Measurements from ENCODE around the gene NEXN. TPM values are rescaled to one million over a fixed set of nuclear protein-coding genes. Genes with fewer than 3 reads are reported as not detected.
"Not testable (repeated sequence)": the region's sequence is repeated elsewhere in the genome, so short reads cannot be mapped to it uniquely, and the experiment has no call there.

NEXN gene
- polyA plus RNA-seq, 12 donors, result 153 to 531 (median 271) TPM

DNA sequence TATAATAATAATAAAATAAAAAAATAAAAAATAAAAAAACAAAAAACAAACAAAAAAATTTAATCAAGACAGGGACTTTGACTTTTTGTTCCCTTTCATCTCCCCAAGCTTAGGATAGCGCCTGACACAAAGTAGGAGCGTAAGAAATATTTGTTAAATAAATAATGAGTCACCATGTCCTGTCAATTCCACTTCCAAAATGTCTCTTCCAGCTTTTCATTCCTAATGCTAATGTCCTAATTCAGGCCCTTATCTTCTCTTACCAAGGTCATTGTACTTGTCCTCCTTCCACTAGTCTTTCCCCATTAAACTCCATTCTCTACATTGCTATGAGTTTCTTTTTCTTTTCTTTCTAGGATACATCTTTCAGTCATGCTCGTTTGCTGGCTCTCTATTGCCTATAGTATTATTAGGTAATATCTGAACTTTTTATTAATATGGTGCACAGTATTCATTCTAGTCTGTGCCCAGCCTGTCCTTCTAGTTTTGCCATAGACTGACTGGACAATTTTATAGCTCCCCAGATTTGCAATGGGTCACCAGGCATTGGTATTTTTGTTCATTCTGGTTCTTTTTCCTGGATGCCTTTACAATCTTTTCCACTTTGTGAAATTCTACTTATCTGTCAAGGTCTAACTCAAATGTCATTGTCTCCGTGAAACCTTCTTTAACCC is 11.4 kb downstream of the NEXN start:
- DNase-seq, result no peak

GRCh38 chr1:77900687-77901293 is 12.4 kb downstream of the NEXN start:
- peak; percentile 53 for DNase-seq

DNA sequence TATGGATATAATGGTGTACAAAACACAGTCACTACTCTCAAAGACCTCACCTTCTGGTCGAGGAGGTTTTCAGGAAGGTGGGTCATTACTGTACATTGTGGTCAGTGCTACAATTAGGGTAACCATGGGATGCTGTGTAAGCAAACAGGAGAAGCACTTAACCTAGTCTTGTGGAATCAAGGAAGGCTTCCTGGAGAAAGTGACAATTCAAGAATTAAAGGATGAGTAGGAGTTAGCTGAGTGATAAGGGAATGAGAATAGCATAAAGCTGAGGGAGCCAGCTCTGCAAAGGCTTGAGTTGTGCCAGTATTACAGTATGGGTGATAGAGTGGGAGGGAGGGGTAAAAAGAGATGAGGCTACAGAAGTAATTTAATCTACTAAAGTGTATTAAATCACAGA is 17.2 kb downstream of the NEXN start:
- DNase-seq, result no peak

GRCh38 chr1:77906019-77906545 is 17.7 kb downstream of the NEXN start:
- no peak for DNase-seq

- DNase-seq, result no peak
Observed at GRCh38 chr1:77906624-77907023, 18.2 kb downstream of the NEXN start.

DNA sequence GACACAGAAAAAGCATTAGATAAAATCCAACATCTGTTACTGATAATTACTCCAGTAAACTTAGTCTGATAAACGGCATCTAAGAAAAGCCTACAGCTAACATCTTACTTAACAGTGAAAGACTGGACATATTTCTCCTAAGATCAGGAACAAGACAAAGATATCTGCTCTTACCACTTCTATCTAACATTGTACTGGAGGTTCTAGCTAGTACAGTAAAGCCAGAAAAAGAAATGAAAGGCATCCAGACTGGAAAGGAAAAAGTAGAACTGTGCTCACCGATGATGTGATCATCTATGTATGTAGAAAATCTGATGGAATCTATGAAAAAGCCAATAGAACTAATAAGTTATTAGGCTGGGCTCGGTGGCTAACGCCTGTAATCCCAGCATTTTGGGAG is 21.7 kb downstream of the NEXN start:
- no peak for DNase-seq

GRCh38 chr1:77918918-77919317 is 30.5 kb downstream of the NEXN start:
- not testable (repeated sequence) for DNase-seq

- DNase-seq, result no peak
Observed at GRCh38 chr1:77925518-77925917, 37.1 kb downstream of the NEXN start.

GRCh38 chr1:77925956-77926355 is 37.5 kb downstream of the NEXN start:
- no peak for DNase-seq

- DNase-seq, result no peak
Observed at GRCh38 chr1:77926561-77927357, 38.3 kb downstream of the NEXN start.

DNA sequence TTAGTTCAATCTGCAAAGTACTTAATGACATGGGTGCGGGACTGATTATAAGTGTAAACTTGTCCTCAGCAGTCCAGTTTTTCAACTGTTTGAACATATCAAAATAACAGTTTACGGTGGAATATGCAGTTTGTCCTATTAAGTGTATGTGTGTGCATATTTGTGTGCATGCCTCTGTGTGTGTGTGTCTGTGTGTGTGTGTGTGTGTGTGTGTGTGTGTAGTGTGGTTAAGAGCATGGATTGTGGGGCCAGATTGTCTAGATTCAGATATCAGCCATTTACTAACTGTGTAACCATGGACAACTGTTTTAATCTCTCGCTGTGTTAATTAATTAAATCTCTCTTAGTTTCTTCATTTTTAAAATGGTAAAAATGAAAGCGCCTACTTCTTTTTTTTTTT is 39.0 kb downstream of the NEXN start:
- DNase-seq, result no peak

GRCh38 chr1:77929806-77930205 is 41.4 kb downstream of the NEXN start:
- DNase-seq, result no peak

DNA sequence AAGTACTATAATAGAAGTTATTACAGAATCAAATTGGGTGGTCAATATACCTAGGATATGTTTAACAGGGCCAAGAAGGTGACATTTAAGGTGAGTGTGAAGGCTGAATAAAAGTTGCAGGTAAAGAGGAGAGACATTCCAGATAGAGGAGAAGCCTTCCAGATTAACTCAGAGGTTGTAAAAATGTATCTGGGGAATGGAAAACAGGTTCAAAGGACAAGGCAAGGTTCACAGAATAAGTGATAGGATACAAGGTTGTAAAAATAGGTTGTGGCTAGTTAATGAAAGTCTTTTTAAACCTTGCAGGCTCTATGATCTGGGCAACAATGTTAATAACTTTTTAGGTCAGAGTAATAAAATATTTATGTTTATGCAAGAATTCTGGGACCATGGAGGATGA is 50.2 kb downstream of the NEXN start:
- no peak for DNase-seq

DNA sequence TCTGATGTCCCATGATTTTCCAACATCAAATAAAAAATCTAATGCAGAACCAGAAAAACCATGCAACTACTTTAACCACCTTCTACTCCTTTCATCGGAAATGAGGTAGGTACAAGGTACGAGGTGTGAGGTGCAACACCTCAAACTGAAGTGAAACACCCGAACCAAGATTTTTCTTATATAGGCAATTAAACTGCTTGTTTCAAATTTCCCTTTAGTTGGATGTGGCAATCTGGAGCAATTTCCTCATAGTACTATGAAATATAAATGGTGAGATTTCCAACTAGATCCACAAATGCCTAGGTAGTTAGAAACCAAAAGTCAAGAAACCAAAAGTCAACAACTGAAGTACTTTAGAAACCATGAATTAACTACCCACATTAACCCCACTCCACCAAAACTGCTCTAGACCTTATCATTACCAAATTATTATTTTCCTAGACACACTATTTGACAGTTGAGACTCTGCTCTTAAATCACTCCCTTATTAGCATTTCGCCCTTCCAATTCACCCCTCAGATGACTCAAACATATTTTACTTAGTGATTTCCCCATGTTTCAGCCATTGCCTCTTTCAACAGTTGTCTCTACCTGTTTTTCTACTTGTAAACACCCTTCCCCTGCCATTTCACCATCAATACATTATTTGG is 52.6 kb downstream of the NEXN start:
- no peak for DNase-seq

DNA sequence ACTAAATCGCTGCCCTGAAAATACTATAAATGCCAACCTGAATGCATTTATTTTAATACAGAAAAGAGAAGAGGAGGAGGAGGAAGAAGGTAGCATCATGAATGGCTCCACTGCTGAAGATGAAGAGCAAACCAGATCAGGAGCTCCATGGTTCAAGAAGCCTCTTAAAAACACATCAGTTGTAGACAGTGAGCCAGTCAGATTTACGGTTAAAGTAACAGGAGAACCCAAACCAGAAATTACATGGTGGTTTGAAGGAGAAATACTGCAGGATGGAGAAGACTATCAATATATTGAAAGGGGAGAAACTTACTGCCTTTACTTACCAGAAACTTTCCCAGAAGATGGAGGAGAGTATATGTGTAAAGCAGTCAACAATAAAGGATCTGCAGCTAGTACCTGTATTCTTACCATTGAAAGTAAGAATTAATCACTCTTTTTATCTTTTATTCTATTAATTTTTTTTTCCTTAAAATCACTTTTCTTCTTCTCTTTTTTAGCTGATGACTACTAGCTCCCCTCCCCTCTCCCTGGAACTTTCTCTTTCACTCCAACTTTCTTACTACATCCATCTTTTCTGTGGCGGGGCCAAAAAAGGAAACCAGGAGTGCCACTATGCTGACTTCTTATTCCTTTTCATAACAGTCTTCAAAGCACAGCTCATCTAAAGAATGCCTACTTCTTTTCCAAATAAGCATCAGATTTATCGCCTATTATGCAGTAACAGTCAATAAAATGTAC is 54.1 kb downstream of the NEXN start:
- DNase-seq, result no peak

- no peak for DNase-seq
Observed at GRCh38 chr1:77945345-77945744, 56.9 kb downstream of the NEXN start.

DNA sequence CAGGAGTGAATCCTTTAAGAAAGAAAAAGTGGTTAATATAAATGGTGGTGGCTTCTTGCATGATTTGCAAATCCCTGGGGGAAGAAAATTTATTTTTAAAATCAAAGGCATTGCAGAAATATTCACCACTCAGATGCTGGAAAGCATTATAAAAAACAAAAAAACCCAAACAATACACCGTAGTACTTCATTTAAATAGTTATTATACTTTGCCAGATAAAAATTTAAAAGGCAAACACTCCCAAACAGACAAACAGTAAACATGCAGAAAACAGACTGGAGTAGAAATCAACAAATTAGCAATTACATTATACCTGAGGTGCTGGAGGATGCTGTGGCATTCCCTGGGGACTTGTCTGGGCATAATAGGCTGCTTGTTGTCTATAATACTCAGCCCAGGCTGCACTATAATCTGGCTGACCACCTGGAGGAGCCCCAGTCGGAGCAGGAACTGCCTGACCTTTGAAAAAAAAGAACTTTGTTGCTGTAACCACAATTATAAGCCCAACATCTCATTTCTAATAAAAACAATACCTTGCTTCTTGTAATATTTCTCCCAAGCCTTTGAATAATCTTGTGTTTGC is 60.5 kb downstream of the NEXN start:
- peak; percentile 6 for DNase-seq

DNA sequence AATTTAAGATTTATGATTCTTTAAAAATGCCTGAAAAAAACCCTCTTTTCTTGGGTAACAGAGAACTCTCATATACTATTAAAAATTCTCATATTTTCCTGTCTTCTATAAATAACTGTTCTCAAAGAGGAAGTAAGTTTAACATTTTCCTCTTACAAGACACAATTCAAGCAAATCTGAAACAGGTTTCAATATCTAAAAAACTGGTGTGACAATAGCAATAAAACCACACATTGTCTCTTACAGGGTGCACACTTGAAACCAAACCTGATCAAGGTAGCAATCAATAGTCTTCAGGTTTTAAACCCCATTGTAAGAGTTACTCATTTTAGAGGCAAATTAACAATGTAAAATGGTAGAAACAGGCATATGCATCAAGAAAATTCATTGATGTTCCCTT is 62.4 kb downstream of the NEXN start:
- DNase-seq, result no peak

GRCh38 chr1:77951328-77951727 is 62.9 kb downstream of the NEXN start:
- no peak for DNase-seq

GRCh38 chr1:77953907-77954306 is 65.5 kb downstream of the NEXN start:
- DNase-seq, result no peak

DNA sequence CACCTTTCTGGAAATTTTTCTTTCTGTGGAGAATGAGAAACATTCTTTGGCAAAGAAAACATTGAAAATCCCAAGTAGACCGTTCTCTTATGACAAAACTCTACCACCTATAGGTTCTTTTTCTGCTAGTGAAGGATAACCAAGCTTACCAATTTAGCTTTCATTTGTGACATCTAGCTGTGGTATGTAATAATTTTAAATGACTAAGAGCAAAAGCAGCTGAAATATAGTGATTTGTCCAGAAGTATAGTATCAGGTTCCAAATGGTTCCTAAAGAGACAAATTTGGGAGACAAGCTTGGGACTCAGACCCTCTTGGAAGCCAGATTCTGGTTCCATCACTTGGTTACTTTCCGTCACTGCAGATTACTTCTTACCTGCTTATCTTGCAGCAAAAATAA is 66.1 kb downstream of the NEXN start:
- DNase-seq, result no peak
